ENCODE results near the gene CERS6.

Gene CERS6

DNA sequence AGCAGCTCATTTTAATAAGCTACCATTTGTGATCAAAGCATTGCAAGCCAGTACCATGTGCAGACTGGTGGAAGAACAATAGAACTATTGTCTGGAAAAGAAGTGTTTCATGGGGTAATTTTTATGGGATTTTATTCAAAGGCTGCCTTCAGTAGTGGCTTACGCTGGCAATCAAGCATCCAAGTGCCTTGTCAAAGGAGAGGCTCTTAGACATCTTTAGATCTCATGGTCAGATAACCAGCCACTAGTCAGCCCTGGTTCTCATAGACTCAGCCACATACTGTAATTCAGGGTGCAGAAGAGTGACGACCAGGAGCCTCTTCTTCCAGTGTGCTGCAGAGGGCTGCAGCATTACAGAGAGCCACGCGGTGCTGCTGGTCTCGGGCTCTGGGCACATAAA lies 247.9 kb downstream of the CERS6 start:
- DNase-seq (ENCODE audit: low spot score) = no peak

DNA sequence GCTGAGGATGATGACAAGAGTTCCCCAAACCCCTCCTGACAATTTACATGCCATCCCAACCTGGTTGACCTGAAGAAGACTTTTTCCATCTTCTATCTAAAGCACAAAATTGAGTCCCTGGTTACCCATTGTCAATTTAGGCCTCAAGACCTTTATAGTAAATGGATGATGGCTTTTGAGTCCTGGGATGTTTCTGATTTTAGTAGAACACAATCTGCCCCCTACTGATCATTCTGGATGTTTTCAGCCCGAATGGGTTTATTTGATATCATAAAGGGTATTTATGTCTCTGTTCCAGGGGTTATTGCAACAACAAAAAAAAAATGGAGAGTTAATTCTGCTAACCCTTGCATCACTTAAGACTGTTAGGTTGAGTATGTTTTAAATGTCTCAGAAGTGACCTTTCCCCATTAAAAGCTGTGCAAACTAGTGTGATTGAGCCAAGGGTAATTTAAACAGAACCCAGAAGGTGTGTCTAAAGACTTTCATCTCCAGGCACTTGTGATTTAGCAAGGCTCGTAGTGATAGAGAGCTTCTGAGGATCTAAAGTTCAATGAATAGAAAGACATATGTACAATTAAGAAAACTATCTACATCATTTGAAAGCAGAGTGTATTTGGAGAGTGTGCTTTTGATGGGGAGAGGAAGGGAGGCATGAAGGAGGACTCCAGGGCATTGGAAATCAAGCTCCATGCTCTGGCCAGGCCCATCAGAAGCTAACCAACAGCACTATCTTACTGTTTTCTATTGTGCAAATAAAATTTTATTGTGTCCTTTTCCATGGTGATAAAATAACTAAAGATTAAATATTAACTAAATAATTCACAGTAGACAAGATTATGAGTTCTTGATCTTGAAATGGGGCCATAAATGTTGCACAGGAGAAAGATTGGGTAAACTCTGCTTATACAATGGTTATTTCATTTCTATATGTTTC lies 249.7 kb downstream of the CERS6 start:
- DNase-seq (ENCODE audit: low spot score) = no peak

DNA sequence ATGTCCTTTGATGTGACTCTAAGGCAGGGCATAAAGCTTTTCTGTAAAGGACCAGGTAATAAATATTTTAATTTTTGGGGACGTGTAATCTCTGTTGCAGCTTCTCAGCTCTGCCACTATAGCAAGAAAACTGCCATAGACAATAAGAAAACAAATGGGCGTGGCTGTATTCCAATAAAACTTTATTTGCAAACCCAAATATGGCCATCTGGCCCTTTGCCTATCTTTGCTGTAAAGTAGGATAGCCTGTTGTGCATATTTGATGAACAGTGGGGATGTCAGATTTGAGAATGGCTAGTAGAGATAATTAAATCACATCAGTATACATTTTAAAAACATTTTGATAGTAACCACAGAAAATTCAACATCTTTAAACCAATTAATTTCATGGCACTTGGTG lies 250.7 kb downstream of the CERS6 start:
- no peak for DNase-seq (ENCODE audit: low spot score)

DNA sequence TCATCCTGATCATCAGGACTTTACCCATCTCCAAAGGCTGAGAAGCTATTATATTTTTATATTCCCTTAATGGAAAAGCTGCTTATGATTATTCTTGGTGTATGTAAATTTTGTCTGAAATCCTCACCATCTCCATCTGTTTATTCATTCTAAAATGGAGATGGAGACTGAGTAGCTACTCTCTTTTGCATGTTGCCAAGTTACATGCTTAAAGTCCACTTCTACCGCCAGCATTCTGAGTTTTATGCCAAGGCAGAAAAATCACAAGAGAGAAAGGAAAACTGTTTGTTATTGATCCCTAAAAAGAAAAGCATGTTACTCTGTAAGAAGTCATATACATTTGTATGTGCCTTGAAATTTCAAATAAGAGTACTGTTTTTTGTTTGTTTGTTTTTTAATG lies 252.0 kb downstream of the CERS6 start:
- DNase-seq (ENCODE audit: low spot score) = no peak

DNA sequence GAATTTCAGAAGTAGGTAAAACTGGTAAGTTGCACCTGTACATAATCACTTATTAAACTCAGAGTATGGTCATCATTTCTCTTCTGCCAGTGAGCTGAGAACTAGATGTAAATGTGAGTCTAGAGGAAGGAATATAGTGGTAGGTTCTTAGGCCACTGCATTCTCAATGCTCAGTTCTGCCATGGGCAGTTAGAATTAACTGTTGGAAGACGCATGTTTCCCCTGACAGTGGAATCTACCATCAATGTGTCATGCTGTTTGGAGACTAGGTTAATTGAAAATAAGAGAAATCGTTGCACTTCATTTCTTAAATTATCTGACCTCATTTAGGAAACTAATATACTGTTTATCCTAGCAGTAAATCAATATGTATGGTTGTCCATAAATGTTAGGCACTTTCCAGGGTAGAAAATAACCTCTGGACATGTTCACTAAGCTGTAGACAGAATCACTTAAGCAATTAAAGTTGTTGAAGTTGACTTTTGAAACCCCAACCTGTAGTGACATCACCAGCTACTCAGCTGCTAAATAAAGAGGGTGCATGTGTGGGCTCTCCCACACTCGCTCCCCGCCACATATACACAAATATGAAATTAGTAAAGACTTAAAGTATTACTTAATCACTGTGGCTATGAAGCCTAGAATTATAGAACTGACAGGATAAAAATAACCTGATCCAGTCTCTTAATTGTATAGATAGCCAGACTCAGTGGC lies 254.8 kb downstream of the CERS6 start:
- DNase-seq (ENCODE audit: low spot score) = no peak

DNA sequence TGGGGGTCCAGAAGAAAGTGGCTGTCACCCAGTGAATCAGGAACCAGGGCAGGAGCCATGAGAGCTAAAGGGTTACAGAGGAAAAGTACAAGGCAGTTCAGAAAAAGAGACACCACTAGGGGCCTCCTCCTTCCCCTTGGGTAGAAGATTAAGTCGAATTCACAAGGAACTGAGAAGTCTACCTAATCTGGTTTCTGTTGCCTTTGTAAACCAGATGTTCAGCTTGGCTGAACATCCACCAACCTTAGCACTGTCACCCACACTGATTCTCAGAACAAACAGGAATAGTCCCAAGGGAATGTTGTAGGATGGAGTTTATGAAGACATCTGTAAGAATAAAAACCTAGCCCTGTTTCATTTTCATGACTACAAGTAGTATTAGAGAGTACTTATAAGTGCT lies 256.0 kb downstream of the CERS6 start:
- no peak for DNase-seq (ENCODE audit: low spot score)

DNA sequence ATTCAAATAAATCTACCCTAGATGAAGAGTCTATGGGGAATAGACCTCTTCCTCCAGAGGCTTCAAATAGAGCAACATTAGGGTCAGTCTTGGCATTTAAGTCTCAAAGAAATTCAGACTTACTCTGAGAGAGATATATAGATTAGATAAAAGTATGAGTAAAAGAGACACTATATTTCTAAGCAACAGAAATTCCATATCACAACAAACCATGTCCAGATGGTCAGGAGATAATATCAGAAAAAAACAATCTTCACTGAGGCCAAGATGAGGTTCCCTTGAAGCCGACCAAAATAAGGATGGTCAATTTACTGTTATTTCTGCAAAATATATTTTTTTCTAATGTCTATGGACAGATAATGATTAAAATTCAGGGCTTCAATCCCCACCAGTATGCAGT lies 257.3 kb downstream of the CERS6 start:
- no peak for DNase-seq (ENCODE audit: low spot score)

DNA sequence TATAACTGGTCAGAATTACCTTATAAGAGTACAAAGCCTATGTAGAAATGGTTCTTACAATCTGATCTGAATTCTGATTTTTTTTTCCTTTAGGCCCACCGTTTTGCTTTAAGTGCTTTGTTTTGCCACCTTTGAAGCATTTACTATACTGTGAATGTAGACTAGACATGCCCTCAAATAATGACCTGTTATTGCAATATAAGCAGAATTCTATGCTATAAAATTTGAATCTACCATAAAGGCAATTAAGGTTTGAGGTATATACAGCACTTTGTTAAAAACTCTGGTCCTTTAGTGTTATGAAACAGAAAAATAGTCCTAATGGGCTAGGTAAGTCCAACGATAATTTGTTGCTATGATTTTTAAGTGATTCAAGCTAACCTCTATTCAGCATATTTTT lies 259.8 kb downstream of the CERS6 start:
- no peak for DNase-seq (ENCODE audit: low spot score)

DNA sequence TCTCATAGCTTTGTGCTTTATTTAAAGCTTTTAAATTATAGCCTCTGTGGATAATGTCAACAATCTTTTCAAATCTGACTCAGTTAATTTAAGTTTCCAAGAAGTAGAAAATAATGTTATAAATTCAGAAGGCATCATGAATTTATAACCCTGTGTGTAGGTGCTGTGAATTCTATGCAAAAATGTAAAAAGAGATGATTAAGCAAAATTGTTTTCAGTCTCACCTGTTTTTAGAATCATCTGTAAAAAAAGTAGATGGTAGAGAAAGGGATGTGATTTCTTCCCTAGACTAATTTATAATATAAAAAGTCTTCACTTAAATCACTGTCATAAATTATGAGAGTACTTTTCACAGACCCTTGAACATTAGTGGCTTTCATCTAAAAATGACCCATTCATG lies 260.8 kb downstream of the CERS6 start:
- no peak for DNase-seq (ENCODE audit: low spot score)

DNA sequence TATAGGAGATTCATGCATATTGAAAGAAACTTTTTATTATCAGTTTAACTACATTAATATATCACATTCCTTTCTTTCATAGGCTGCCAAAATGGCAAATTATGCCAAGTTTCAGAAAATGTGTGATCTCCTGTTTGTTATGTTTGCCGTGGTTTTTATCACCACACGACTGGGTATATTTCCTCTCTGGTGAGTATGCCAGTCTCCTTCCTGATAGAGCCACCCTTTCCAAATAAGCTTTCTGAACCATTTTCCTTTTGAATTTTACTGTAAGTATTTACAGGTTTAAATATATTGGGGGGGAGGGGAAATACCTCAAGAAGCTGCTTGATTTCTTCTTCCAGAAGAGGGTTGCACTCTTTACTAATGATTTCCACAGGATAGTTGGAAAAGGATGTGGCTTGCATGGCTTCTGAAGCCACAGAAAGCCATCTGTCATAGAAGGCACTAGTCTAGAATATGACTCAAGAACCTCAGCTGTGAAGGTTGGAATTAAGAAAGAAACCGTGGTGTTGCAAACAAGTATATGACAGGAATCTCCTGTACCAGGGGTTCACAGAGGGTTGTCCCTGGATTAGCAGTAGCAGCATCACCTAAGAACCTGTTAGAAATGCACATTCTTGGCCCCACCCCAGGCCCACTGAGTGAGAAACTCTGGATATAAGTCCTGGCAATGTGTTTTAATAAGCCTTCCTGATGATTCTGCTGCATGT lies 261.9 kb downstream of the CERS6 start:
- DNase-seq (ENCODE audit: low spot score) = no peak

DNA sequence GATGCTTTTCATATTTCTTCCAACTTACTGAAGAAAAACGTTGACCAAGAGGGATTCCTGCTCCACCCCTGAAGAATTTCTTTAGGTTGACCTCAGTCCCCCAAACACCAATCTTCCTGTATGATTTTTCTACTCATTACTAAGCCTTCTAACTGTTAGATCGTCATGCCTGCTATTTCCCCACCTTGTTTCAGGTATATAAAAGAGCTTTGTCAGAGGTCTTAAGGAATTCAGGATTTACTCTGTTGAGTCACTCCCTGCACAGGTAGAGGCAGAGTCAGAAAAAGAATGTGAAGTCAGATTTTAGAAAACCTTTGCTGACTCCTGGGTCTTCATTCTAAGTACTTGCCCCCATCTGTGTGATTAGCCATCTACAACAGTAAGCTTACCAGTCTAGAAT lies 262.6 kb downstream of the CERS6 start:
- DNase-seq (ENCODE audit: low spot score) = no peak

DNA sequence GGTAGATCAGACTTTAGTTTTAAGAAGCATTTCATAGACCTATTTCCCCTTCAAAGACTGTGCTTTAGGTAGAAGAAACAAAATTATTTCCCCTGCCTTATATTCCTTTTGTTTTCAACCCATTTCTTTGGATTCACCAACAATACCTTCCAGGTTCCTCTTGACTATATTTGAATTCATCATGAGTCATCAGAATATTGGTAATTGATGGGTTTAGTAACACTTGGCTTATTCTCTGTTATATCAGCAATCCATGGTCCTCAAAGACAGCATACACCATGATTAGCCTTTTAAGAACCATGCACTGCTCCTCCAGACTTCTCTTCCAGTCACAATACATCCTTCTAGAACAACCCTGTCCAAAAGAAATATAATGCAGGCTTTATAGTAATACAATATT lies 263.4 kb downstream of the CERS6 start:
- DNase-seq (ENCODE audit: low spot score) = no peak

DNA sequence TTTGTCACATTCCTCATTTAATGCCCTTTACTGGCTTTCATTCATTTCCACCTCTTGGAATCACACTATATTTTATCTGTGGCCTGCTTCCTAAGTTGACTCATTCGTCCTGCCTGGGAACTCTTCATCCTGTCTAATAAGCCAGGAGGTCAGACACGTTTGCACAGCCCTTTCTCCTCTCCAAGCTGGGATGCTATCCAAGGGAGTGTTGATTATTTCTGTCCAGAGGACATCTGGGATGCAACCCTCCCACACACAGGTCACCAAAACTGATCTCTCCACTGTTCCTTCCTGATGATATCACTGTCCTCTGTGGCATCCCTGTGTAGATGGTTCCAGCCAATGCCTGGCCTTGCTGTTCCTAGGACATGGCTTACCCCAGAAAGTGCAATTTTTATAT lies 266.5 kb downstream of the CERS6 start:
- no peak for DNase-seq (ENCODE audit: low spot score)

DNA sequence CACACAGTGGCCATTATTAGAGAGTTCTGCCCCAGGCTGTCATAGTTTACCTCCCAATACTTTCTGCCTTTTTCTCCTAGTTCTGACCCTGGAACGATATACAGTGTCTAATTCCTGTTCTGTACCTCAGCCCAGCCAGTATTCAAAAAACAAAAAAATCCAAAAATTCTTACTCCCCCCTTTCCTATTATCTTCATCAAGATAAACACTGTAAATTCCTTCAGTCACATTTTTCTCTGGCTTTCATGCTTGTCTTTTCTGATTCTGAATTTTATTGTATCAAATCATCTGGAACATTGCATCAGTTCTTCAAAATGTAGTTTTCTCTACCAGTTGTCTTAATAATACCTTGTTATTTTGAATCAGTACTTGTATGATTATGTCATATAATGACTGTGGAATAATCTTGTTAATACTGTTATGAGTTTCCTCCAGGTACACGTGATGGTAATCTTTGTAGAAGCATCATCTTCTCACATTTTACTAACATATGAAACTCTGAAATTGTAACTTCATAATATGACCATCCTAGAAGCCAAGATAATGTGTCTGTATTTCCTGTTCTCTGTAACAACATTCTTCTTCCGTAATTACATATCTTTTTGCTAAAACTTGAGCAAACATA lies 267.3 kb downstream of the CERS6 start:
- DNase-seq (ENCODE audit: low spot score) = no peak

DNA sequence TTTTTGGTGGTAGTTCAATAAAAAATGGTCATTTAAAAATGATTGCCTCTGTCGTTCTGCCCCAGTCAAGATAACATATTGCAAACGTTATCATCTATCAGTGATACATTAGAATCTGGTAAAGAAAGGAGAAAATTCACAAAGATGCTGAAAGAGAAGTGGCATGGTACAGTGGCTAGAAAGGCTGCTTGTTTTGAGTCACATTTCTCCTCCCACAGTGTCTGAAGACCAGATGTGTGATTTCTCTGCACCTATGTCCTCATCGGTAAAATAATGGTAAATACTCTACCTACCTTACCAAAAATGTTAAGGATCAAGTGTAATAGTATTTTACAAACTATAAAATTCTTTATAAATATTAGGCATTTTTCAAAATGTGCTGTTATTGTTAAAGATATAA lies 270.3 kb downstream of the CERS6 start:
- DNase-seq (ENCODE audit: low spot score) = no peak

DNA sequence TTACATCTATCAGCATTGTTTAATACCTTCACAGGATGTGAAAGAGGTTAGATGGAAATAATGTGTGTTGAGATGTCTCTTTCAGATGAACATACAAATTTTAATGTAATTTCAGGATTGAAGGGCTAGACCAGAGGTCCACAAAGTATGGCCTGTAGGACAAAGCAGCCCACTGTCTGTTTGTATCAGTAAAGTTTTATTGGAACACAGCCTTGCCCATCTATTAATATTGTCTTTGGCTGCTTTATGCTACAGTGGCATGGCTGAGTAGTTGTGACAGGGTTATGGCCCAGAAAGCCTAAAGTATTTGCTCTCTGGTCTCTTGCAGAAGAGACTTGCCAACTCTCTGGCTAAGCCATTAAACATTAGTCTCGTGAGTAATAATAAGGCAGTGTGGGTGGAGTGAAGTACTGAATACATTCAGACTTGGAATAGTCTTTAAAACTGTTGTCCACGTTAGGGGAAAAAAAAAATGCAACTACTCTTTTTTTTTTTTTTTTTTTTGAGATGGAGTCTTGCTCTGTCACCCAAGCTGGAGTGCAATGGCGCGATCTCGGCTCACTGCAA lies 271.9 kb downstream of the CERS6 start:
- DNase-seq (ENCODE audit: low spot score) = no peak

DNA sequence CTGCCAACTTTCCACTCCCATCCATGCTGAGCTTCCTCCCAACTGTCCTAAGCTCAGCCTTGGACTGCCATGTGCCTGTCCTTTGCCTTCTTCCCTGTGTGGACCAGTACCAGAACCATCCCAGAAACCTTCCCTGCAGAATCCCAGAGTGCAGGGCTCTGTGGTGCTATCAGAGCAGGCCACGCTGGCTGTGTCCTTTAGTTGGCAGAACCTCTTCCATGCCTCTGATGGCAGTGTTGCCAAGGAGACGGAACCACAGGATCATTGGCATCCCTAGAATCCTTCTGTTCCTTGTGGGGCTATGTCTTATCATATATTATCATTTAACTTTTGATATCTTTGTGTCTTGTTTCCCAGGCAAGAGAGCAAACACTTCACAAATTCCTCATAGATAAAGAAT lies 273.4 kb downstream of the CERS6 start:
- DNase-seq (ENCODE audit: low spot score) = no peak

DNA sequence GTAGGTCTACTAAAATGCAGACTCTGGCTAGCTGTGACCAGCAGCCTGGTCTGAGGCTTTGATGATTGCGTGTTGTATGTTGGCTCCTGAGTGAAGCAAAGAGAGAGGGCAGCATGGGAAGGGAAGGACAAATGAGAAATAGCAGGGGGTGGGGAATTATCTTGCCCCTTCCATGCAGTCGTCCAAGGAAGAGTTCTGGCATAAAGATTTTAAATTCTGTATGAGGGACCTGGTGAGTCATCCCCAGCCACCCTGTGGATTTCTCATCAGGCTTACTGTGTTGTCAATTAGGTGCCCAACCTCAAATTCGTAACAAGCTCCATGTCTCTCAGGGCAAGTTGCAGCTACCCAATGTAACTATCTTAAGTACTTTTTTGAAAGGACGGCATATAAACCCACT lies 274.3 kb downstream of the CERS6 start:
- no peak for DNase-seq (ENCODE audit: low spot score)

DNA sequence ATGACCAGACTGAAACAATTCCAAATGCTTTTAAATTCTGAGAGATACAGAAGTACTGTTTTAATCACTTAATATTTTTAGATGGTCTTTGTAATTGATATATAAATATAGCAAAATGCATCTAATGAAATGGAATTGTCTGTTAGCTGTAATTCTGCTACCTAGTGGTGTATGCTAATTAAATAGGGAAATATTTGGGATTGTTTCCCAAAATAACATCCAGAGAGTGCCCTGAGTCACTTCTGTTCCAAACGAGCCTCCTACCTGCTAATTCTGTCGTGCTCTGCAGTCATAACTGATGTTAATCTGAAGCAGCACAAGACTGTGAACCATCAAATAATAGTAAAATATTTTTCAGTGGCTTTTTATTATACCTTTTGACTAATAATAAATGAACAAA lies 274.9 kb downstream of the CERS6 start:
- no peak for DNase-seq (ENCODE audit: low spot score)

DNA sequence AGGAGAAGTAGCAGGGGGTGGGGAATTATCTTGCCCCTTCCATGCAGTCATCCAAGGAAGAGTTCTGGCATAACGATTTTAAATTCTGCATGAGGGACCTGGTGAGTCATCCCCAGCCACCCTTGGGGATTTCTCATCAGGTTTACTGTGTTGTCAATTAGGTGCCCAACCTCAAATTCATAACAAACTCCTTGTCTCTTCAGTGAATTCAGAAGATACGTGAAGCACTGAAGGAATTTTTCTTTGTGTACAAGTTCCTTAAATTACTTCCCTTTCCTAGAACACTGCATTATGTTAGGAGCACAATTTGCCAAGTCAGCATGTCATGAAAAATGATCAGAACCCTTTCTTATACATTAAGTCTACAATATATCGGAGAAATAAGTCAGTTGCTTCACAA lies 275.5 kb downstream of the CERS6 start:
- no peak for DNase-seq (ENCODE audit: low spot score)

DNA sequence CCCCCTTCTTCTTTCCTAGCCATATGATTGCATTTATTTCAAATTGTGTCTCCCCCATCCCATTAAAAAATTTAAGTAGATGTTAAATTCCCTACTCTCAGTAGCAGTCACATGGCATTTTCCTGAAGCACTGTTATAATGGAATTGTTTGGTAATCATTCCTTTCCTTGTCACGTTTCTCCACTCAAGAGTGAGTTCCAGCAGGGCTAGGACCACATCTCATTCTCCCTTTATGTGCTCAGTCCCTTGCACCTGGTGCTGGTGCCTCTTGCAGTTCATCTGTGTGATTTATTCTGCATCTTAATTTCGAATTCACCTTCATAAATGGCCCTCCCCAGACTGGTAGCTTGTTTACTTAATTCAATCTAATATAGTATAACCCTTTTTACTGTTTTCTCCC lies 276.0 kb downstream of the CERS6 start:
- no peak for DNase-seq (ENCODE audit: low spot score)

DNA sequence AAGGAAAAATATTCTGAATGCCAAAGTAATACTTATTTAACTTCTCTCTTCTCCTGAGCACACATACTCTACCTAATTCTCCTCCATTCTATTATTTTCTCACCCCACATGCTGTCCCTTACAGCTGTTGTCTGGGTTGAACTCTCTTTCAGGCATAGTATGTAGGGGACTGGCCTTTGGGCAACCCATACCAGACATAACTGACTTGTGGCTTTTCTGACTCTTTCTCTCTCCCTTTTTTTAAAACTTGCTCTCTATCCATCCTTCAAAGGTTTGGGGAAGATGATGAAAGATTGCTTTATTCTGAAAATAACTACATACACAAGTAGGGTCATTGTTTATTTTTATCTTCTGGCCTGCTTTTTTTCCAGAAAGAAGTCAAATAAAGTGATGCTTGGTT lies 276.4 kb downstream of the CERS6 start:
- no peak for DNase-seq (ENCODE audit: low spot score)

Data from hematopoietic multipotent progenitor cell treated with erythropoietin and hydrocortisone succinate and interleukin-3 and kit ligand, for 15 days (in vitro differentiated cells).